GM08714 (cell line): ENCODE data around the gene SP9.

ENCODE experiments used
- H3K4me3 ChIP-seq: fragments of 200-500 bp; sonication (Bioruptor generic); 2 replicates; pipeline ENCODE4 v1.5.1; 2014; ENCODE audit warnings: mild to moderate bottlenecking, low read length, inconsistent platforms
- ZNF274 ChIP-seq: IDR thresholded peaks from 2 replicates; pipeline ENCODE4 v1.6.1; 2012; ENCODE audit warnings: mild to moderate bottlenecking, low read depth, low read length

Gene SP9

GRCh38 chr2:174328961-174329715 is 5.6 kb upstream of the SP9 start:
- no peak for TF ChIP-seq ZNF274

GRCh38 chr2:174330945-174331594 is 3.7 kb upstream of the SP9 start:
- no peak overlapping the region for H3K4me3 ChIP-seq
- no peak for TF ChIP-seq ZNF274

More at GRCh38 chr2:174328961-174329715, 5.6 kb upstream of the SP9 start:
- no peak overlapping the region for H3K4me3 ChIP-seq

- no peak for TF ChIP-seq ZNF274
- no peak overlapping the region for H3K4me3 ChIP-seq
Measured at GRCh38 chr2:174331595-174332216, 3.0 kb upstream of the SP9 start.

- no peak for TF ChIP-seq ZNF274
- H3K4me3 ChIP-seq = no peak overlapping the region; the same call in 1 of the 2 replicates
Measured at GRCh38 chr2:174332217-174332963, 2.4 kb upstream of the SP9 start.

- TF ChIP-seq ZNF274 = no peak
- H3K4me3 ChIP-seq = peak overlapping the region; percentile 48; the same call in 1 of the 2 replicates
Measured at GRCh38 chr2:174333017-174333371, 1.8 kb upstream of the SP9 start.

GRCh38 chr2:174333372-174334277 is 1.1 kb upstream of the SP9 start:
- H3K4me3 ChIP-seq = peak overlapping the region; percentile 48; the same call in 1 of the 2 replicates
- TF ChIP-seq ZNF274 = no peak

GRCh38 chr2:174334278-174334715 is 457 bp upstream of the SP9 start:
- H3K4me3 ChIP-seq = no peak overlapping the region; the same call in 1 of the 2 replicates
- no peak for TF ChIP-seq ZNF274

GRCh38 chr2:174335254-174335987 is 667 bp downstream of the SP9 start:
- TF ChIP-seq ZNF274 = no peak
- peak overlapping the region; percentile 61 for H3K4me3 ChIP-seq

- no peak for TF ChIP-seq ZNF274
- H3K4me3 ChIP-seq = peak overlapping the region; percentile 61; the same call in 1 of the 2 replicates
Measured at GRCh38 chr2:174335988-174336500, 1.3 kb downstream of the SP9 start.

- no peak for TF ChIP-seq ZNF274
- peak overlapping the region; percentile 61; the same call in 1 of the 2 replicates for H3K4me3 ChIP-seq
Measured at GRCh38 chr2:174336501-174337336, 2.0 kb downstream of the SP9 start.

GRCh38 chr2:174337337-174338146 is 2.8 kb downstream of the SP9 start:
- no peak for TF ChIP-seq ZNF274
- peak overlapping the region; percentile 61 for H3K4me3 ChIP-seq
